ENCODE measurements around the gene MTM1. TPM values are rescaled to one million over a fixed set of nuclear protein-coding genes. Genes with fewer than 3 reads are reported as not detected.
A peak's percentile ranks its signal among the peaks of the same experiment; 100 is the strongest.

Gene MTM1
- total RNA-seq, 1 donor from 2014 or later: 11.0 TPM

- Histone ChIP-seq H3K27ac (ENCODE audit: low read depth, low read length) (no peak overlapping the region), H3K4me3 (ENCODE audit: insufficient read depth, low read depth, low read length) (no peak overlapping the region), H4K20me1 (ENCODE audit: insufficient read depth, low read length) (no peaks in the 10 kb centered on the region), H3K27me3 (ENCODE audit: insufficient read depth, low read length) (no peaks in the 10 kb centered on the region), H3K79me2 (ENCODE audit: insufficient read depth, low read length) (no peaks in the 10 kb centered on the region), H2AFZ (ENCODE audit: low read depth, low read length) (no peak overlapping the region), H3K4me2 (ENCODE audit: low read length) (no peak overlapping the region), H3K36me3 (ENCODE audit: insufficient read depth, low read length) (no peaks in the 10 kb centered on the region), H3K4me1 (ENCODE audit: insufficient read depth, low read length) (no peaks in the 10 kb centered on the region), H3K9me3 (ENCODE audit: insufficient read depth, low read depth, low read length) (no peaks in the 10 kb centered on the region), H3K9ac (ENCODE audit: low read length) (no peak overlapping the region)
- Mint-ChIP-seq H3K27ac (ENCODE audit: unreplicated experiment) (no peak overlapping the region), H3K27me3 (ENCODE audit: low read depth, unreplicated experiment) (peaks cover 2% of the 10 kb centered on the region), H3K9me3 (ENCODE audit: unreplicated experiment) (peaks cover 7% of the 10 kb centered on the region), H3K4me1 (ENCODE audit: low read depth, unreplicated experiment) (no peaks in the 10 kb centered on the region), H3K36me3 (ENCODE audit: low read depth, unreplicated experiment) (no peaks in the 10 kb centered on the region), H3K4me3 (ENCODE audit: unreplicated experiment) (no peak overlapping the region)
- FAIRE-seq (peak; percentile 23), DNase-seq (ENCODE audit: low read depth) (no peak)
- TF ChIP-seq EZH2 (IDR thresholded peaks at IDR 0.05; ENCODE audit: insufficient read depth, low read length) (no peak), CTCF (IDR thresholded peaks at IDR 0.05; ENCODE audit: insufficient read depth, low read depth, low read length) (no peak)
Observed at GRCh38 chrX:150529587-150529986, 38.8 kb upstream of the MTM1 start.

GRCh38 chrX:150530821-150531220 lies 37.6 kb upstream of the MTM1 start:
- Histone ChIP-seq H3K4me2 (ENCODE audit: low read length) (no peak overlapping the region), H2AFZ (ENCODE audit: low read depth, low read length) (no peak overlapping the region), H3K36me3 (ENCODE audit: insufficient read depth, low read length) (no peaks in the 10 kb centered on the region), H3K79me2 (ENCODE audit: insufficient read depth, low read length) (no peaks in the 10 kb centered on the region), H3K27me3 (ENCODE audit: insufficient read depth, low read length) (no peaks in the 10 kb centered on the region), H3K4me1 (ENCODE audit: insufficient read depth, low read length) (no peaks in the 10 kb centered on the region), H4K20me1 (ENCODE audit: insufficient read depth, low read length) (no peaks in the 10 kb centered on the region), H3K27ac (ENCODE audit: low read depth, low read length) (no peak overlapping the region), H3K4me3 (ENCODE audit: insufficient read depth, low read depth, low read length) (no peak overlapping the region), H3K9me3 (ENCODE audit: insufficient read depth, low read depth, low read length) (no peaks in the 10 kb centered on the region), H3K9ac (ENCODE audit: low read length) (no peak overlapping the region)
- H3K9me3 Mint-ChIP-seq (ENCODE audit: unreplicated experiment): peaks cover 14% of the 10 kb centered on the region
- H3K4me3 Mint-ChIP-seq (ENCODE audit: unreplicated experiment): no peak overlapping the region
- no peak for TF ChIP-seq EZH2 (IDR thresholded peaks at IDR 0.05; ENCODE audit: insufficient read depth, low read length)
- TF ChIP-seq CTCF (IDR thresholded peaks at IDR 0.05; ENCODE audit: insufficient read depth, low read depth, low read length): no peak
- no peaks in the 10 kb centered on the region for H3K36me3 Mint-ChIP-seq (ENCODE audit: low read depth, unreplicated experiment)
- H3K4me1 Mint-ChIP-seq (ENCODE audit: low read depth, unreplicated experiment): no peaks in the 10 kb centered on the region
- H3K27ac Mint-ChIP-seq (ENCODE audit: unreplicated experiment): no peak overlapping the region
- DNase-seq (ENCODE audit: low read depth): no peak
- H3K27me3 Mint-ChIP-seq (ENCODE audit: low read depth, unreplicated experiment): peaks cover 2% of the 10 kb centered on the region
- FAIRE-seq: no peak

GRCh38 chrX:150531467-150531866 lies 37.0 kb upstream of the MTM1 start:
- Histone ChIP-seq H4K20me1 (ENCODE audit: insufficient read depth, low read length) (no peaks in the 10 kb centered on the region), H3K79me2 (ENCODE audit: insufficient read depth, low read length) (no peaks in the 10 kb centered on the region), H3K27me3 (ENCODE audit: insufficient read depth, low read length) (no peaks in the 10 kb centered on the region), H3K27ac (ENCODE audit: low read depth, low read length) (no peak overlapping the region), H3K4me1 (ENCODE audit: insufficient read depth, low read length) (no peaks in the 10 kb centered on the region), H3K4me3 (ENCODE audit: insufficient read depth, low read depth, low read length) (no peak overlapping the region), H3K4me2 (ENCODE audit: low read length) (no peak overlapping the region), H3K9ac (ENCODE audit: low read length) (no peak overlapping the region), H3K9me3 (ENCODE audit: insufficient read depth, low read depth, low read length) (no peaks in the 10 kb centered on the region), H2AFZ (ENCODE audit: low read depth, low read length) (no peak overlapping the region), H3K36me3 (ENCODE audit: insufficient read depth, low read length) (no peaks in the 10 kb centered on the region)
- no peak for TF ChIP-seq EZH2 (IDR thresholded peaks at IDR 0.05; ENCODE audit: insufficient read depth, low read length)
- no peak for TF ChIP-seq CTCF (IDR thresholded peaks at IDR 0.05; ENCODE audit: insufficient read depth, low read depth, low read length)
- Mint-ChIP-seq H3K4me3 (ENCODE audit: unreplicated experiment) (no peak overlapping the region), H3K27me3 (ENCODE audit: low read depth, unreplicated experiment) (no peaks in the 10 kb centered on the region), H3K27ac (ENCODE audit: unreplicated experiment) (no peak overlapping the region), H3K36me3 (ENCODE audit: low read depth, unreplicated experiment) (no peaks in the 10 kb centered on the region), H3K4me1 (ENCODE audit: low read depth, unreplicated experiment) (no peaks in the 10 kb centered on the region), H3K9me3 (ENCODE audit: unreplicated experiment) (peaks cover 14% of the 10 kb centered on the region)
- DNase-seq (ENCODE audit: low read depth) (no peak), FAIRE-seq (no peak)
